Loucy (cell line): ENCODE data around the gene XPO4.
"Not testable (repeated sequence)": the region's sequence is repeated elsewhere in the genome, so short reads cannot be mapped to it uniquely, and the experiment has no call there.

Source experiments
- H2AFZ ChIP-seq: fragments of 200-600 bp; sonication (generic); 2 replicates; pipeline ENCODE4 v1.6.0; 2016; ENCODE audit warnings: antibody characterized with exemption, mild to moderate bottlenecking, low read length, moderate library complexity
- H3F3A ChIP-seq: fragments of 200-600 bp; 2 replicates; pipeline ENCODE4 v1.6.0; 2016; ENCODE audit warnings: antibody characterized with exemption, low read depth, mild to moderate bottlenecking
- H3K27me3 ChIP-seq: fragments of 200-600 bp; sonication (generic); 2 replicates; pipeline ENCODE4 v1.6.1; 2014; ENCODE audit warnings: low read length, mild to moderate bottlenecking; ENCODE audit not compliant: insufficient read depth, poor library complexity, severe bottlenecking
- H3K36me3 ChIP-seq: fragments of 200-600 bp; sonication (generic); 2 replicates; pipeline ENCODE4 v1.6.1; 2016; ENCODE audit warnings: low read length; ENCODE audit not compliant: insufficient read depth
- H3K4me1 ChIP-seq: fragments of 200-600 bp; sonication (generic); 2 replicates; pipeline ENCODE4 v1.5.1; 2014; ENCODE audit warnings: low read length, mild to moderate bottlenecking; ENCODE audit not compliant: insufficient read depth, poor library complexity, severe bottlenecking
- H3K4me2 ChIP-seq: fragments of 200-600 bp; sonication (generic); 2 replicates; pipeline ENCODE4 v1.6.0; 2014; ENCODE audit warnings: antibody characterized with exemption, low read length, low read depth, mild to moderate bottlenecking; ENCODE audit not compliant: poor library complexity, severe bottlenecking
- H3K4me3 ChIP-seq: fragments of 200-600 bp; sonication (generic); 2 replicates; pipeline ENCODE4 v1.5.1; 2014; ENCODE audit warnings: low read length, mild to moderate bottlenecking, mixed read lengths; ENCODE audit not compliant: poor library complexity, severe bottlenecking
- H3K79me2 ChIP-seq: fragments of 200-600 bp; sonication (generic); 2 replicates; pipeline ENCODE4 v1.6.1; 2014; ENCODE audit warnings: low read length; ENCODE audit not compliant: insufficient read depth
- H3K9ac ChIP-seq: fragments of 200-600 bp; sonication (generic); 2 replicates; pipeline ENCODE4 v1.6.0; 2014; ENCODE audit warnings: mild to moderate bottlenecking, low read depth, low read length, moderate library complexity; ENCODE audit not compliant: poor library complexity, severe bottlenecking
- H3K9me2 ChIP-seq: fragments of 200-600 bp; sonication (generic); replicated peaks from 2 replicates; pipeline ENCODE4 v1.6.1; 2016; ENCODE audit warnings: low read depth, low read length, mixed read lengths
- H3K9me3 ChIP-seq: fragments of 200-600 bp; sonication (generic); 2 replicates; pipeline ENCODE4 v1.6.1; 2014; ENCODE audit warnings: mild to moderate bottlenecking, antibody characterized with exemption, low read length, low read depth; ENCODE audit not compliant: insufficient read depth
- H4K20me1 ChIP-seq: fragments of 200-600 bp; sonication (generic); 2 replicates; pipeline ENCODE4 v1.6.0; 2014; ENCODE audit warnings: antibody characterized with exemption, low read length, mild to moderate bottlenecking; ENCODE audit not compliant: insufficient read depth, poor library complexity, severe bottlenecking
- CTCF ChIP-seq: fragments of 200-600 bp; sonication (generic); conservative IDR thresholded peaks from 2 replicates; pipeline ENCODE4 v1.5.1; 2014; ENCODE audit warnings: mild to moderate bottlenecking, antibody characterized with exemption, low read length
- EZH2phosphoT487 ChIP-seq: fragments of 200-600 bp; IDR thresholded peaks from 2 replicates; pipeline ENCODE4 v1.6.1; 2018; ENCODE audit warnings: antibody characterized with exemption, mild to moderate bottlenecking, moderate library complexity, borderline replicate concordance

Gene XPO4

GRCh38 chr13:20902438-20903163 is at the start of gene XPO4:
Gene XPO4, minus strand, starts transcription at chr13:20902746. Its CDS starts 8 bp downstream, at chr13:20902738.
- H3K4me3 ChIP-seq: peak within 1 kb of the TSS; percentile 98
- H3K9ac ChIP-seq: peak within 1 kb of the TSS; percentile 92
- peaks cover 34% of the 10 kb centered on the region for H4K20me1 ChIP-seq
- peaks cover 50% of the 10 kb centered on the region for H3K79me2 ChIP-seq
- peak within 1 kb of the TSS; percentile 97 for H2AFZ ChIP-seq
- TF ChIP-seq CTCF (no peak), EZH2phosphoT487 (no peak)
- no peaks in the 10 kb centered on the region for H3K36me3 ChIP-seq
- H3K9me2 ChIP-seq: no peaks in the 10 kb centered on the region
- no peaks in the 10 kb centered on the region for H3K27me3 ChIP-seq
- H3F3A ChIP-seq: no peaks in the 10 kb centered on the region
- no peaks in the 10 kb centered on the region for H3K9me3 ChIP-seq
- H3K4me2 ChIP-seq: peak within 1 kb of the TSS; percentile 98
- H3K4me1 ChIP-seq: peaks cover 31% of the 10 kb centered on the region

- not testable (repeated sequence) for H3K4me3 ChIP-seq, H3K4me2 ChIP-seq, H4K20me1 ChIP-seq, H3K79me2 ChIP-seq, H3K9me3 ChIP-seq, H3K9ac ChIP-seq, H3K36me3 ChIP-seq, H3K27me3 ChIP-seq, H2AFZ ChIP-seq, H3K9me2 ChIP-seq, H3F3A ChIP-seq, H3K4me1 ChIP-seq
Measured at GRCh38 chr13:20948001-20948400, 45.5 kb upstream of the XPO4 start.

GRCh38 chr13:20945952-20946383 is 43.4 kb upstream of the XPO4 start:
- Histone ChIP-seq H3K27me3 (no peaks in the 10 kb centered on the region), H2AFZ (peak overlapping the region; percentile 36; the same call in 1 of the 2 replicates), H3K9ac (no peak overlapping the region)

More at GRCh38 chr13:20945952-20946383, 43.4 kb upstream of the XPO4 start:
- Histone ChIP-seq H3K9me3 (no peaks in the 10 kb centered on the region), H3K36me3 (no peaks in the 10 kb centered on the region), H3K9me2 (no peaks in the 10 kb centered on the region), H3K4me3 (no peak overlapping the region), H3K4me1 (no peaks in the 10 kb centered on the region), H3K79me2 (no peaks in the 10 kb centered on the region), H3K4me2 (no peak overlapping the region), H3F3A (no peaks in the 10 kb centered on the region), H4K20me1 (no peaks in the 10 kb centered on the region)
- TF ChIP-seq CTCF (no peak), EZH2phosphoT487 (no peak)
